ENCODE results near the gene ARL17A.
"Not testable (repeated sequence)": the region's sequence is repeated elsewhere in the genome, so short reads cannot be mapped to it uniquely, and the experiment has no call there.

The ARL17A gene

GRCh38 chr17:46467618-46468017 lies 111.9 kb downstream of the ARL17A start:
- not testable (repeated sequence) for H3K9ac ChIP-seq (ENCODE audit: low read length in 5 of 5); H3K27ac ChIP-seq (ENCODE audit: low read depth, low read length); H3K36me3 ChIP-seq (ENCODE audit: control insufficient read depth in 5 of 5, insufficient read depth in 5 of 5, low read length in 5 of 5); H3K27me3 ChIP-seq (ENCODE audit: control insufficient read depth in 5 of 5, insufficient read depth in 4 of 5, low read length in 5 of 5); H3K4me3 ChIP-seq (ENCODE audit: low read depth in 1 of 5, low read length in 5 of 5); H3K4me1 ChIP-seq (ENCODE audit: control insufficient read depth in 5 of 5, insufficient read depth in 5 of 5, low read length in 5 of 5); H3K9me3 ChIP-seq (ENCODE audit: control insufficient read depth in 5 of 5, low read length in 5 of 5)

All from subcutaneous abdominal adipose tissue (tissue), 5 donors.